HG02759 (cell line): Measurements from ENCODE around the gene PHACTR1.
"Not testable (repeated sequence)": the region's sequence is repeated elsewhere in the genome, so short reads cannot be mapped to it uniquely, and the experiment has no call there.

Experiments
- ATAC-seq: cut with Tn5 transposase; IDR thresholded peaks from one replicate; pipeline ENCODE4 v1.9.1; 2021; ENCODE audit warnings: mild to moderate bottlenecking, moderate library complexity; ENCODE audit not compliant: unreplicated experiment

PHACTR1 gene

DNA sequence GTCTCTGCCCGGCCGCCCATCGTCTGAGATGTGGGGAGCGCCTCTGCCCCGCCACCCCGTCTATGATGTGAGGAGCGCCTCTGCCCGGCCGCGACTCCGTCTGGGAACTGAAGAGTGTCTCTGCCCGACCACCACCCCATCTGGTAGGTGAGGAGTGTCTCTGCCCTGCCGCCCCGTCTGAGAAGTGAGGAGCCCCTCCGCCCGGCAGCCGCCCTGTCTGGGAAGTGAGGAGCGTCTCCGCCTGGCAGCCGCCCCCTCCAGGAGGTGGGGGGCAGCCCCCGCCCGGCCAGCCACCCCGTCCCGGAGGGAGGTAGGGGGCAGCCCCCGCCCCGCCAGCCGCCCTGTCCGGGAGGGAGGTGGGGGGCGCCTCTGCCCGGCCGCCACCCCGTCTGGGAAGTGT is 417.3 kb downstream of the PHACTR1 start:
- not testable (repeated sequence) for ATAC-seq

- ATAC-seq = no peak
Measured at GRCh38 chr6:13135152-13135551, 418.6 kb downstream of the PHACTR1 start.

DNA sequence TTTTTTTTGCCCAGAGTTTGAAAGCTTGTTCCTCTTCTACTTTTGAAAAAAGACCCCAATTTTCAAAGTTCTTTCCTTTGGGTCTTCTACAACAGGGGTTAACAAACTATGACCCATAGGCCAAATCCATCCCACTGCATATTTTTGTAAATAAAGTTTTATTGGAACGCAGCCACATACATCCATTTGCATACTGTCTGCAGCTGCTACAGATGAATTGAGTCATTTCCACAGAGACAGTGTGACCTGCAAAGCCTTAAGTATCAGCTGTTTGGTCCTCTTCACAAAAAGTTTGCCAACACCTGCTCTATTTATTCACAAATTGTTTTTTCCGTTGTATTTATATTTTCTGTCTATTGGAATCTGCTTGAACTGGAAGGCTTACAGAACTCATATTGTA is 422.6 kb downstream of the PHACTR1 start:
- no peak for ATAC-seq

GRCh38 chr6:13140980-13141379 is 424.4 kb downstream of the PHACTR1 start:
- ATAC-seq = no peak

GRCh38 chr6:13141387-13141786 is 424.8 kb downstream of the PHACTR1 start:
- ATAC-seq = no peak

GRCh38 chr6:13142611-13143010 is 426.0 kb downstream of the PHACTR1 start:
- ATAC-seq = no peak

GRCh38 chr6:13146442-13146841 is 429.9 kb downstream of the PHACTR1 start:
- ATAC-seq = no peak

DNA sequence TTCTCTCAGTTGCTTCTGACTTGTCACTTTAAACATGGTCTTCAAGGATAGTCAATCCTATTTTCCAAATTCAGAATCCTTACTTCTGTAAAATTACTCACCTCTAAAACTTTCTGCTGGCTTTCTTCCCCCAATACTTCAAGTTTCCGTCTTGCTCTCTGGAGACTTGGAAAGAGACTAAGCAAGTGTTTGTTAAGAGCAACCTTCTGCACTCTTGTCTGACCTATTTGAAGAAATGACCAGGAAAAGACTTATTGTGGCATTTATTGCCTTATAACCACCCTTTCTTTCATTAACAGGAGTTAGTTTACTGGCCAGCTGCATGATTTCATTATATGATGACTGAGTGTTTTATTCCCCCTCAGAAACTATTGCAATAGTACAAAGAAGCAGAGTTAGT is 430.8 kb downstream of the PHACTR1 start:
- no peak for ATAC-seq

GRCh38 chr6:13147782-13148181 is 431.2 kb downstream of the PHACTR1 start:
- ATAC-seq = no peak

DNA sequence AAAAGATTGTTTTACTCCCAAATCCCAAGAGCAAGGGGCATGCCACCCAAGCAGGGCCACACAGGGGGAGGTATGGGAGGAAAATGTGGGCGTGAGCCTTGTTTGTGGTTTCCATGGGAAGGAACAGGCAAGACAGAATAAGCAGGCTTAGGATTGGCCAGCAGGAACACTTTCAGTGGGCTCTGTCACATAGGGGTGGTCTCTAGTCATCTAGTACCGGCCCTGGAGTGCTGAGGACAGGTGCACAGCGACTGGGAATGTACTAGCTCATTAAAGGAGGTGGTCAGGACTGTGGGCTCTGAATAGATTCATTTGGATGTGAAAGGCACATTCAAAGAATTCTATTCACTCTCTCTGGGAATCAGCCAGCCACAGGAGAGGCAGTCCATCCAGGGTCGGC is 436.2 kb downstream of the PHACTR1 start:
- ATAC-seq = no peak

GRCh38 chr6:13156381-13156780 is 439.8 kb downstream of the PHACTR1 start:
- no peak for ATAC-seq

GRCh38 chr6:13157293-13157692 is 440.7 kb downstream of the PHACTR1 start:
- ATAC-seq = no peak

DNA sequence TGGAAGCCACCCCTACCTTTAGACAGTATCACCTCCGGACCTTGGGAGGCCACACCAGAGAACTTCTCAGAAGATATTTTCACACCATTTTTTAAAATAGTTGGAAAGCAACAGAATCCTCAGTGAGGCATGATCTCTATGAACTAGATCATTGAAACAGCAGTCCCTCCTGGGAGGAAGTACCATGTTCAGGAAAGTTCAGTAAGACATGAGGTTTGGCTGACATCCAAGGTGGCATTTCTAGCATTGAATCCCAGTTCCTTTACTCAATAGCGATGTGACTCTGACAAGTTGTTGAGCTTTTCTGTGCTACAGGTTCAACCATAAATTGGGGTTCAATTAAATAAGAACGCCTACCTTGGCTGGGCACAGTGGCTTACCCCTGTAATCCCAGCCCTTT is 442.7 kb downstream of the PHACTR1 start:
- ATAC-seq = no peak

DNA sequence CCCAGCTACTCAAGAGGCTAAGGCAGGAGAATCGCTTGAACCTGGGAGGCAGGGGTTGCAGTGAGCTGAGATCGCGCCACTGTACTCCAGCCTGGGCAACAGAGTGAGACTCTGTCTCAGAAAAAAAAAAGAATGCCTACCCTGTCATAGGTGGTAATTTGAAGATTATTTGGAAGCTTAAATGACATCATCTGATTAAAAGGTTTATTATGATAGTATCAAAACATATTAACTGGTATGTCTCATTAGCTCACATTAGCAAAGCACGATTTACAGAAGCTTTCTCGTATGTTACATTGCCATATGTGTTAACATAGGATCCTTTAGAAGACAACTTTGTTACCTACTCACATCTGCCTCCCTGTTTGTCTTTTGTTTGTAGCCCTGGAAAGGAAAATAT is 443.3 kb downstream of the PHACTR1 start:
- ATAC-seq = not testable (repeated sequence)

DNA sequence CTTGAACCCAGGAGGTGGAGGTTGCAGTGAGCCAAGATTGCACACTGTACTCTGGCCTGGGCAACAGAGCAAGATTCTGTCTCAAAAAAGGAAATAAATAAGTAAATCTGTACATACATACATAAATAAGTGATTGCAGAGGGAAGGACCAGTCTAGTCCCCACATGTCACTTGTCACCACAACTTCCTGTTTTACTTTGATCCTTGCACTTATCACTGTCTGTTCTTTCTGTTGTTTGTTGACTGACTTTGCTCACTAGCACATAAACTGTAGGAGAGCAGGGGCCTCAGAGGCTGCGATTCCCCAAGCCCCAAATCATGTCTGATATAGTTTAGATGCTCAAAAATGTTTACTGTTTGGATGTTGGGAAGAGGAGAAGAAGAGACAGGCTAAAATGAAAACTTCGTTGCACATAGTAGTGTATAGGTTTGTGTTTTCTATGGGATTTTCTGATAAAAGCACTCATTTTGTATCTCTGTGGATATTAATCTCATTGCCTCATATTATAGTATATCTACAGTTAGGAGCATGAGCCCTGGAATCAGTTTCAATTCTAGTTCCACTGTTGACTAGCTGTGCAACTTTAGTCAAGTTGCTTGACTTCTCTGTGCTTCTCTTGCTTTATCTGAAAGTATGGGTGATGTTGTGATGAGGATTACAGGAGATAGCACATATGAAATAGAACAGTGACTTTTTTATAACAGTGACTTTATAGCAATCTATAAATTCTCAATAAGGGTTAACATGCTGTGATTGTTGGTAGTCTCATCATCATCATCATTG is 446.8 kb downstream of the PHACTR1 start:
- no peak for ATAC-seq

GRCh38 chr6:13164291-13164690 is 447.7 kb downstream of the PHACTR1 start:
- no peak for ATAC-seq

DNA sequence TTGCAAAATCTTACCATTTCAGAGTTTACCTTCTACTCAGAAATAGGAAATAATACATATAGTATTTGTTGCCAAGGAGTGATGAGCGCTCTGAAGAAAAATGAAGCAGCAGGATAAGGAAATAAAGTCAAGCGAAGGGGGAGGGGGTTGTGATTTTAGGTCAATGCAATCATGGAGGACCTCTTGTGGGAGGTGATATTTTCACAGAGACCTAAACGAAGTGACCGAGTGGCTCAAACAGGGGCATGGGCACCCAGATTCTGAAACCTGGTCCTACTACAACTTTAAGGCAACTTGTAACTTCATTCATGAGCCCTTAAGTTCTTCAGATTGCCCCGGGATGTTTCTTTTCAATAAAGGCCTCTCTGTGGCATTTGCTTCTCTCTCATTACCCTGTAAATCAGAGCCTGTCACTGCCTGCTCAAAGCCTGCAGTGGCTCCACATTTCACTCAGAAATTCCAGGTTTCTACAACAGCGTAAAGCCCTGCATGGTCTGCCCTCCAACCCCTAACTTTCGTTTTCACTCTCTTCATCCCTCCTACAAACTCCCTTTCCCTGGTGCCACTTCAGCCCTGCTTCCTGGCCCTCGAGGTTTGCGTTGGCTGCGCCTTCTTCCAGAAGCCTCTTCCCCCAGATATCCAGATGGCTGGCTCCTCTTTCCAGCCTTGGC is 449.1 kb downstream of the PHACTR1 start:
- ATAC-seq = no peak

GRCh38 chr6:13166269-13166668 is 449.7 kb downstream of the PHACTR1 start:
- no peak for ATAC-seq

DNA sequence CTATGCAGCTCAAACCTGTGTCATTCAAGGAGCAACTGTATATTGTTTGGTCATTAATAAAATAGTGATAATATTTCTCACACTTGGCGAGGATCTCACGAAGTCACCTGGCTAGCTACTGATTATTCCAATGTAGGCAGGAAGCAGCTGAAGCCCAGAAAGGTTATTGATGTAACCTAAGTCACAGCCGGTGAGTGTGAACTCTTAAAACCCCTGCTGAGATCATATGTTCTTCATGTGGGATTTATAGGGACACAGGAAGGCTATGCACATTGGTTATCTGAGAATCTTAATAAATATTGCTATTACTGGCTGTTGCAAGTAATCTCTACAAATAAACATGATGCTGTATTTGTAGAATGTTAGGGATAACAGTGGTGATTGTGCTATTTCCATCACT is 450.3 kb downstream of the PHACTR1 start:
- ATAC-seq = no peak

- no peak for ATAC-seq
Measured at GRCh38 chr6:13172291-13172690, 455.7 kb downstream of the PHACTR1 start.

GRCh38 chr6:13175087-13175486 is 458.5 kb downstream of the PHACTR1 start:
- ATAC-seq = no peak

- no peak for ATAC-seq
Measured at GRCh38 chr6:13175759-13176158, 459.2 kb downstream of the PHACTR1 start.

DNA sequence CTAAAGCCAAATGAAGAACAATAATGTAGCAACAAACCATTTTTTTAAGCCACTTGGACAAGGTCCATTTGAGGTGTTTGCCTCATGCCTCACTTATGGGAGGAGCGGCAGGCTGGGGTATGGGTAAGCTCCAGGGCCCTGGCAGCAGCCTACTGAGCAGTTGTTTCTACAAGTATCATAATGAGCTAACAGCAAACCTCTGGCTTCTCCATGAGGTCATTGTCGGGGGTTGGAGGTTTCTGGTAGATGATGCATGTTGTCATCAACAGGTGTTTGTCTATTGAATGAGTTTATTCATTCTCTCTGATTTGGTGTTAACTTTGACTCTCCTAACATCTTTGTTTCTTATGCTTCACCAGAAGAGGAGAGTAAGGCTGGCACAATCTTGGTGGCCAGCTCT is 461.1 kb downstream of the PHACTR1 start:
- ATAC-seq = no peak
